Activated CD4-positive, alpha-beta memory T cell treated with anti-CD3 and anti-CD28 coated beads, Interleukin-2, amount 10 ng/mL, durations not matched to agents 7 days and 5 days (primary cell): ENCODE results near the gene BCAS3. TPM values are rescaled to one million over a fixed set of nuclear protein-coding genes. Genes with fewer than 3 reads are reported as not detected.

Experiments
- CTCF ChIA-PET: fragments of 350-600 bp; sonication (Branson Sonifier 250); formaldehyde crosslinking; loops from one replicate; lab custom pipeline; 2021; ENCODE audit warnings: antibody characterized with exemption, inconsistent platforms; lab: Charles Lee
- POLR2A ChIA-PET: fragments of 350-600 bp; sonication (Branson Sonifier 250); formaldehyde crosslinking; loops from one replicate; lab custom pipeline; 2021; ENCODE audit warnings: antibody characterized with exemption; lab: Charles Lee
- DNase-seq: peaks from one replicate; pipeline ENCODE4 v3.0.0-alpha.2; 2020
- H3K27ac Mint-ChIP-seq: one replicate; pipeline ENCODE4 v1.8.0; 2021; ENCODE audit warnings: mild to moderate bottlenecking, mixed read lengths
- H3K27me3 Mint-ChIP-seq: one replicate; pipeline ENCODE4 v1.8.0; 2021; ENCODE audit warnings: mixed read lengths
- H3K36me3 Mint-ChIP-seq: one replicate; pipeline ENCODE4 v1.8.0; 2021; ENCODE audit warnings: low read depth, mixed read lengths
- H3K4me1 Mint-ChIP-seq: one replicate; pipeline ENCODE4 v1.8.0; 2021; ENCODE audit warnings: mixed read lengths
- H3K4me3 Mint-ChIP-seq: one replicate; pipeline ENCODE4 v1.8.0; 2021; ENCODE audit warnings: mild to moderate bottlenecking, mixed read lengths
- H3K9me3 Mint-ChIP-seq: one replicate; pipeline ENCODE4 v1.8.0; 2021; ENCODE audit warnings: mixed read lengths
- total RNA-seq, 2 experiments: library from RNA; stranded (reverse); gene quantifications; one replicate each; pipeline ENCODE4 v1.2.3, GENCODE V29; 2021

Gene BCAS3
- total RNA-seq, 2 experiments from 2014 or later: 16.2 to 19.8 TPM

GRCh38 chr17:61363601-61364462, 686.2 kb downstream of the BCAS3 start:
- CTCF ChIA-PET: no interaction called here
- Mint-ChIP-seq H3K9me3 (no peaks in the 10 kb centered on the region), H3K27ac (no peak overlapping the region), H3K36me3 (no peaks in the 10 kb centered on the region), H3K27me3 (no peaks in the 10 kb centered on the region), H3K4me3 (no peak overlapping the region), H3K4me1 (no peaks in the 10 kb centered on the region)
- POLR2A ChIA-PET: no interaction called here
- DNase-seq: no peak

- H3K4me3 Mint-ChIP-seq: no peak overlapping the region
- H3K9me3 Mint-ChIP-seq: no peaks in the 10 kb centered on the region
- H3K27me3 Mint-ChIP-seq: no peaks in the 10 kb centered on the region
- POLR2A ChIA-PET: no interaction called here
- H3K36me3 Mint-ChIP-seq: no peaks in the 10 kb centered on the region
- no peaks in the 10 kb centered on the region for H3K4me1 Mint-ChIP-seq
- no peak overlapping the region for H3K27ac Mint-ChIP-seq
- DNase-seq: no peak
- CTCF ChIA-PET: no interaction called here
These were observed 686.8 kb downstream of the BCAS3 start for GRCh38 chr17:61364463-61364846.

GRCh38 chr17:61366076-61366714, 688.5 kb downstream of the BCAS3 start:
- no peaks in the 10 kb centered on the region for H3K36me3 Mint-ChIP-seq
- ChIA-PET POLR2A (no interaction called here), CTCF (no interaction called here)

DNA sequence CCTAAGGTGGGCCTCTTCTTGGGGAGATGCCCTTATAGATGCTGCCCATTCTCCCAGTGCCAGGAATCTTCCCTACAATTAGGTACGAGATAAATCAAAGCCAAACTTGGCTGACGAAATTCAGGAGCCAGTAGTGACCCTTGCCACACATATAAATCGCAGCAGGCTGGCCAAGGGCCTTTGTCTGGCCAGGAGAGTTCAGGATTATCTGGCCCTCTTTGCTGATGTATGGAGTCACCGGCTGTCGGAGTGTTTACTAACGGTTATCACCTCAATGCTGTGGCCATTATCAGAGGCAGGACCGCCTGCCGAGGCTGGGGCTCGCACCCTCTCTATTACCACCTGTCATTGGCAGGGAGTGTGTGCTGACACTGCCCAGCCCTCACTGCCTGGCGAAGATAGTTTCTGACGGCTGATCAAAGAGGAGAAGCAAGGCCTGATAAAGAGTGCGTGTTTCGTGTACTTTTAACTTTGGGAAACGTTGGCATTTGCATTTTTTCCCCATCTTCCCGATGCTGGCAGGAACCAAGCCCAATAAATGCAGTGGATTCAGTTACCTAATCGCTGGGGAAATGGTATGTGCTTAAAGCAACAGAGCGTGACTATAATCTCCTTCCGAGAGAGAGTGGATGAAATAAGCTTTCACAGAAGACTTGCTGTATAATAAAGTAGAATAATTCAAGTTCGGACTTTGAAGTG, 689.2 kb downstream of the BCAS3 start:
- POLR2A ChIA-PET: no interaction called here
- no peak for DNase-seq
- CTCF ChIA-PET: interaction anchor here (1.4 to 2.6 kb wide), 2 partner anchors 8 to 395 kb away, joined by 3 to 7 read pairs; no protein-coding TSS in a partner anchor
- Mint-ChIP-seq H3K36me3 (no peaks in the 10 kb centered on the region), H3K9me3 (no peaks in the 10 kb centered on the region), H3K4me1 (no peaks in the 10 kb centered on the region), H3K4me3 (no peak overlapping the region), H3K27ac (no peak overlapping the region), H3K27me3 (no peaks in the 10 kb centered on the region)

More at GRCh38 chr17:61366076-61366714, 688.5 kb downstream of the BCAS3 start:
- DNase-seq: no peak
- Mint-ChIP-seq H3K4me3 (no peak overlapping the region), H3K27ac (no peak overlapping the region), H3K27me3 (no peaks in the 10 kb centered on the region), H3K9me3 (no peaks in the 10 kb centered on the region), H3K4me1 (no peaks in the 10 kb centered on the region)

GRCh38 chr17:61368049-61368831, 690.6 kb downstream of the BCAS3 start:
- Mint-ChIP-seq H3K4me1 (no peaks in the 10 kb centered on the region), H3K27ac (no peak overlapping the region)
- POLR2A ChIA-PET: no interaction called here

GRCh38 chr17:61368832-61369450, 691.3 kb downstream of the BCAS3 start:
- Mint-ChIP-seq H3K4me3 (no peak overlapping the region), H3K27ac (no peak overlapping the region), H3K36me3 (no peaks in the 10 kb centered on the region), H3K27me3 (no peaks in the 10 kb centered on the region), H3K4me1 (no peaks in the 10 kb centered on the region), H3K9me3 (no peaks in the 10 kb centered on the region)
- ChIA-PET CTCF (interaction anchor here (2.6 kb wide), 1 partner anchor 10 kb away, joined by 7 read pairs; no protein-coding TSS in a partner anchor), POLR2A (no interaction called here)
- DNase-seq: no peak

More at GRCh38 chr17:61368049-61368831, 690.6 kb downstream of the BCAS3 start:
- Mint-ChIP-seq H3K9me3 (no peaks in the 10 kb centered on the region), H3K36me3 (no peaks in the 10 kb centered on the region), H3K27me3 (no peaks in the 10 kb centered on the region), H3K4me3 (no peak overlapping the region)
- CTCF ChIA-PET: interaction anchor here (1.4 to 2.6 kb wide), 2 partner anchors 9 to 397 kb away, joined by 3 to 7 read pairs; no protein-coding TSS in a partner anchor
- DNase-seq: no peak

GRCh38 chr17:61369751-61370150, 692.1 kb downstream of the BCAS3 start:
- H3K27ac Mint-ChIP-seq: no peak overlapping the region

GRCh38 chr17:61371179-61371578, 693.5 kb downstream of the BCAS3 start:
- no peak overlapping the region for H3K27ac Mint-ChIP-seq
- H3K36me3 Mint-ChIP-seq: no peaks in the 10 kb centered on the region
- no peaks in the 10 kb centered on the region for H3K4me1 Mint-ChIP-seq
- CTCF ChIA-PET: no interaction called here
- DNase-seq: no peak
- no peaks in the 10 kb centered on the region for H3K9me3 Mint-ChIP-seq
- no peaks in the 10 kb centered on the region for H3K27me3 Mint-ChIP-seq
- POLR2A ChIA-PET: no interaction called here
- H3K4me3 Mint-ChIP-seq: no peak overlapping the region

More at GRCh38 chr17:61369751-61370150, 692.1 kb downstream of the BCAS3 start:
- Mint-ChIP-seq H3K27me3 (no peaks in the 10 kb centered on the region), H3K36me3 (no peaks in the 10 kb centered on the region), H3K4me3 (no peak overlapping the region), H3K9me3 (no peaks in the 10 kb centered on the region), H3K4me1 (no peaks in the 10 kb centered on the region)
- ChIA-PET POLR2A (no interaction called here), CTCF (interaction anchor here (2.6 kb wide), 1 partner anchor 10 kb away, joined by 7 read pairs; no protein-coding TSS in a partner anchor)
- DNase-seq: no peak

GRCh38 chr17:61371606-61372005, 694.0 kb downstream of the BCAS3 start:
- POLR2A ChIA-PET: no interaction called here
- Mint-ChIP-seq H3K27me3 (no peaks in the 10 kb centered on the region), H3K36me3 (no peaks in the 10 kb centered on the region), H3K27ac (no peak overlapping the region), H3K9me3 (no peaks in the 10 kb centered on the region), H3K4me1 (no peaks in the 10 kb centered on the region), H3K4me3 (no peak overlapping the region)
- no peak for DNase-seq
- CTCF ChIA-PET: no interaction called here

- H3K27ac Mint-ChIP-seq: no peak overlapping the region
- H3K36me3 Mint-ChIP-seq: no peaks in the 10 kb centered on the region
- CTCF ChIA-PET: no interaction called here
- POLR2A ChIA-PET: no interaction called here
- H3K9me3 Mint-ChIP-seq: no peaks in the 10 kb centered on the region
- H3K4me1 Mint-ChIP-seq: no peaks in the 10 kb centered on the region
- DNase-seq: no peak
- H3K27me3 Mint-ChIP-seq: no peaks in the 10 kb centered on the region
- no peak overlapping the region for H3K4me3 Mint-ChIP-seq
These were observed 694.8 kb downstream of the BCAS3 start for GRCh38 chr17:61372436-61372835.

DNA sequence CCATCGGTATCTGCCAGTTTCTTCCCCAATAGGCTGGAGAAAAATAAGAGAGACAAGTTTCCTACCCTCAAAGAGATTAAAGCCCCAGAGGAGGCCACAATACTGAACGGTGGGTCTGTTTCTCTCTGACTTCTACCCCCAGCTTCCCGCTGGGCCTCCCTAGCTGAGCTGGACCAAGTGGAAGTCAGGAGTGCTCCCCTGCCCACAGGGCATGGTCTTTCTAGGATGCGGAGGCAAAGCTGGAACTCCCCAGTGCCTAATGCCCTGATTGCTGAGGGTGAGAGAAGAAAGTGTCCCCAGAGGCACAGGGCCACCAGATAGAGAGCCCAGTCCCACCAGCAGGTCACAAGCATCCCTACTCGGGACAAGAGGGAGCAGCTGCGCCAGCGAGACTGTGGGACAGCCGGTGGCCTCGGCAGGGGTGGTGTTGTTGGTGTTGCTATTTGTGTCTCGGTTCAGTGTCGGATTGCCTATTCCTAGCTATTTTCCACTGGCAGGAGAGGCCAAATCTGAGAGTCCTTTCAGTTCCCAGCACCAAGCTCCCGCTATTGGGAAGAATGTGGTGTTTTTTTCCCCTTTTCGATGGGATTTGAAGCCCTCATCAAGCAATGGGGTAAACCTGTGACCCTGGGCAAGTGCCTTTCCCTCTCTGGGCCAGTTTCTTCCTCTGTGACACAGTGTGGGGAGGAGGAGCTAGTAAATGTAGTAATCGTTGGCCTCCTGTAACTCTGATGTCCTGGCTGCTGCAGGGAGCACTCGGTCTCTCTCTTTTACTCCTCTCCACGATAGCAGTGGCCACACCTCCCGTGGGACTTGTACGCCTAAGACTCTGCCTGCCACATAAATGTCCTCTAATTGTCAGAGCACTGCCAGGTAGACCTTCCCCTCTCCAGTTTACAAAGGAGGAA, 699.5 kb downstream of the BCAS3 start:
- POLR2A ChIA-PET: no interaction called here
- Mint-ChIP-seq H3K9me3 (no peaks in the 10 kb centered on the region), H3K27me3 (no peaks in the 10 kb centered on the region), H3K4me3 (no peak overlapping the region), H3K4me1 (no peaks in the 10 kb centered on the region), H3K36me3 (no peaks in the 10 kb centered on the region), H3K27ac (no peak overlapping the region)
- no peak for DNase-seq
- CTCF ChIA-PET: interaction anchor here (1.1 kb wide), 1 partner anchor 656 kb away, joined by 3 read pairs; no protein-coding TSS in a partner anchor
